HEK293 (cell line): ENCODE measurements around the gene CT45A1.

ENCODE experiments used
- CTCF ChIA-PET: fragments of 350-600 bp; formaldehyde crosslinking; extraction: SDS; loops from one replicate; lab custom pipeline; 2021; ENCODE audit warnings: antibody characterized with exemption; lab: Yijun Ruan, JAX
- POLR2A ChIA-PET: fragments of 300-600 bp; formaldehyde crosslinking; extraction: SDS; loops from one replicate; lab custom pipeline; 2020; ENCODE audit warnings: antibody characterized with exemption, inconsistent platforms; lab: Yijun Ruan, JAX
- H3K27ac ChIP-seq: fragments of 200-500 bp; sonication (Bioruptor generic); 2 replicates; pipeline ENCODE4 v1.5.1; 2014; ENCODE audit warnings: low read depth, low read length, control low read depth, inconsistent platforms; ENCODE audit errors: extremely low read depth
- H3K36me3 ChIP-seq, 2 experiments: fragments of 200-500 bp in 1 of 2; sonication (Bioruptor generic) in 1 of 2; 1 replicate in 1 of 2; 2 replicates in 1 of 2; pipeline ENCODE4 v1.5.1; 2014 to 2017; ENCODE audit warnings: inconsistent platforms in 2 of 2, low read length in 2 of 2; ENCODE audit not compliant: control insufficient read depth in 2 of 2, insufficient read depth in 1 of 2
- H3K4me1 ChIP-seq: fragments of 200-500 bp; sonication (Bioruptor generic); 2 replicates; pipeline ENCODE4 v1.5.1; 2014; ENCODE audit warnings: mild to moderate bottlenecking, low read length, inconsistent platforms; ENCODE audit not compliant: control insufficient read depth, insufficient read depth
- H3K4me3 ChIP-seq: 2 replicates; pipeline ENCODE4 v1.5.1; 2011; ENCODE audit warnings: low read depth, mild to moderate bottlenecking, control low read depth, low read length, moderate library complexity
- H3K9me3 ChIP-seq: fragments of 200-500 bp; sonication (Bioruptor generic); 2 replicates; pipeline ENCODE4 v1.5.1; 2014; ENCODE audit warnings: low read depth, low read length, inconsistent platforms; ENCODE audit not compliant: control insufficient read depth, insufficient read depth
- EGR2 ChIP-seq: fragments of 450-650 bp; formaldehyde crosslinking; IDR thresholded peaks from 2 replicates; pipeline ENCODE4 v1.5.1; 2016; ENCODE audit warnings: low read depth, missing biosample characterization, missing genetic modification characterization
- GFI1B ChIP-seq: fragments of 450-650 bp; formaldehyde crosslinking; IDR thresholded peaks from 2 replicates; pipeline ENCODE4 v1.5.1; 2016; ENCODE audit warnings: missing biosample characterization, missing genetic modification characterization
- HOXA7 ChIP-seq: sonication (generic); formaldehyde crosslinking; IDR thresholded peaks from 2 replicates; pipeline ENCODE4 v1.8.1; 2022; ENCODE audit warnings: missing genetic modification reagents, borderline replicate concordance
- KLF7 ChIP-seq: fragments of 450-650 bp; formaldehyde crosslinking; IDR thresholded peaks from 2 replicates; pipeline ENCODE4 v1.5.1; 2016; ENCODE audit warnings: missing biosample characterization, missing genetic modification characterization, borderline replicate concordance
- ZBTB17 ChIP-seq: fragments of 450-650 bp; formaldehyde crosslinking; IDR thresholded peaks from 2 replicates; pipeline ENCODE4 v1.5.1; 2016; ENCODE audit warnings: missing biosample characterization, missing genetic modification characterization
- ZFP37 ChIP-seq: fragments of 450-650 bp; formaldehyde crosslinking; IDR thresholded peaks from 2 replicates; pipeline ENCODE4 v1.5.1; 2016; ENCODE audit warnings: missing biosample characterization, missing genetic modification characterization
- ZIC2 ChIP-seq: fragments of 450-650 bp; formaldehyde crosslinking; IDR thresholded peaks from 2 replicates; pipeline ENCODE4 v1.5.1; 2016; ENCODE audit warnings: missing biosample characterization, missing genetic modification characterization
- ZNF148 ChIP-seq: fragments of 450-650 bp; formaldehyde crosslinking; IDR thresholded peaks from 2 replicates; pipeline ENCODE4 v1.5.0; 2017; ENCODE audit warnings: missing biosample characterization, missing genetic modification characterization, borderline replicate concordance
- ZNF214 ChIP-seq: fragments of 450-650 bp; formaldehyde crosslinking; IDR thresholded peaks from 2 replicates; pipeline ENCODE4 v1.5.1; 2017; ENCODE audit warnings: missing biosample characterization, mild to moderate bottlenecking, missing genetic modification characterization, borderline replicate concordance
- ZNF239 ChIP-seq: fragments of 450-650 bp; formaldehyde crosslinking; IDR thresholded peaks from 2 replicates; pipeline ENCODE4 v1.5.1; 2016; ENCODE audit warnings: missing biosample characterization, missing genetic modification characterization
- ZNF398 ChIP-seq: fragments of 450-650 bp; formaldehyde crosslinking; IDR thresholded peaks from 2 replicates; pipeline ENCODE4 v1.5.1; 2017; ENCODE audit warnings: missing biosample characterization, missing genetic modification characterization
- ZNF610 ChIP-seq: fragments of 450-650 bp; formaldehyde crosslinking; IDR thresholded peaks from 2 replicates; pipeline ENCODE4 v1.5.1; 2016; ENCODE audit warnings: missing biosample characterization, missing genetic modification characterization, borderline replicate concordance
- ZNF621 ChIP-seq: fragments of 450-650 bp; formaldehyde crosslinking; IDR thresholded peaks from 2 replicates; pipeline ENCODE4 v1.5.1; 2017; ENCODE audit warnings: missing biosample characterization, missing genetic modification characterization
- ZNF747 ChIP-seq: fragments of 450-650 bp; formaldehyde crosslinking; IDR thresholded peaks from 2 replicates; pipeline ENCODE4 v1.5.1; 2016; ENCODE audit warnings: missing biosample characterization, missing genetic modification characterization
- ZSCAN30 ChIP-seq: fragments of 450-650 bp; IDR thresholded peaks from 2 replicates; pipeline ENCODE4 v1.5.1; 2018; ENCODE audit warnings: missing biosample characterization, mild to moderate bottlenecking, missing genetic modification characterization, moderate library complexity
- ZSCAN5A ChIP-seq: fragments of 450-650 bp; formaldehyde crosslinking; IDR thresholded peaks from 2 replicates; pipeline ENCODE4 v1.5.1; 2016; ENCODE audit warnings: missing biosample characterization, missing genetic modification characterization
- TF ChIP-seq, protein P1 (sequence below): fragments of 450-650 bp; formaldehyde crosslinking; IDR thresholded peaks from 2 replicates; pipeline ENCODE4 v1.5.1; 2016; ENCODE audit warnings: missing biosample characterization, missing genetic modification characterization
- TF ChIP-seq, protein P2 (sequence below): fragments of 450-650 bp; formaldehyde crosslinking; IDR thresholded peaks from 2 replicates; pipeline ENCODE4 v1.5.1; 2016; ENCODE audit warnings: missing biosample characterization, missing genetic modification characterization

CT45A1 gene

GRCh38 chrX:135698924-135699323 lies 14.5 kb upstream of the CT45A1 start:
- H3K4me3 ChIP-seq, result no peak overlapping the region
- H3K9me3 ChIP-seq, result no peaks in the 10 kb centered on the region
- TF ChIP-seq EGR2 (no peak), ZNF148 (tag by site-specific recombination) (no peak), ZNF398 (tag by site-specific recombination) (no peak), ZNF747 (no peak), GFI1B (tag by site-specific recombination) (no peak), ZNF214 (tag by site-specific recombination) (no peak), ZSCAN5A (tag by site-specific recombination) (no peak), ZFP37 (no peak), ZNF239 (no peak), ZNF610 (tag by site-specific recombination) (no peak), ZIC2 (tag by site-specific recombination) (no peak), ZBTB17 (no peak), KLF7 (no peak), ZNF621 (no peak), HOXA7 (CRISPR knock-in tag) (no peak), ZSCAN30 (tag by site-specific recombination) (no peak)
- TF ChIP-seq, protein P1, sequence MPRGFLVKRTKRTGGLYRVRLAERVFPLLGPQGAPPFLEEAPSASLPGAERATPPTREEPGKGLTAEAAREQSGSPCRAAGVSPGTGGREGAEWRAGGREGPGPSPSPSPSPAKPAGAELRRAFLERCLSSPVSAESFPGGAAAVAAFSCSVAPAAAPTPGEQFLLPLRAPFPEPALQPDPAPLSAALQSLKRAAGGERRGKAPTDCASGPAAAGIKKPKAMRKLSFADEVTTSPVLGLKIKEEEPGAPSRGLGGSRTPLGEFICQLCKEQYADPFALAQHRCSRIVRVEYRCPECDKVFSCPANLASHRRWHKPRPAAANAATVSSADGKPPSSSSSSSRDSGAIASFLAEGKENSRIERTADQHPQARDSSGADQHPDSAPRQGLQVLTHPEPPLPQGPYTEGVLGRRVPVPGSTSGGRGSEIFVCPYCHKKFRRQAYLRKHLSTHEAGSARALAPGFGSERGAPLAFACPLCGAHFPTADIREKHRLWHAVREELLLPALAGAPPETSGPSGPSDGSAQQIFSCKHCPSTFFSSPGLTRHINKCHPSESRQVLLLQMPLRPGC (tag by site-specific recombination), result no peak
- TF ChIP-seq, protein P2, sequence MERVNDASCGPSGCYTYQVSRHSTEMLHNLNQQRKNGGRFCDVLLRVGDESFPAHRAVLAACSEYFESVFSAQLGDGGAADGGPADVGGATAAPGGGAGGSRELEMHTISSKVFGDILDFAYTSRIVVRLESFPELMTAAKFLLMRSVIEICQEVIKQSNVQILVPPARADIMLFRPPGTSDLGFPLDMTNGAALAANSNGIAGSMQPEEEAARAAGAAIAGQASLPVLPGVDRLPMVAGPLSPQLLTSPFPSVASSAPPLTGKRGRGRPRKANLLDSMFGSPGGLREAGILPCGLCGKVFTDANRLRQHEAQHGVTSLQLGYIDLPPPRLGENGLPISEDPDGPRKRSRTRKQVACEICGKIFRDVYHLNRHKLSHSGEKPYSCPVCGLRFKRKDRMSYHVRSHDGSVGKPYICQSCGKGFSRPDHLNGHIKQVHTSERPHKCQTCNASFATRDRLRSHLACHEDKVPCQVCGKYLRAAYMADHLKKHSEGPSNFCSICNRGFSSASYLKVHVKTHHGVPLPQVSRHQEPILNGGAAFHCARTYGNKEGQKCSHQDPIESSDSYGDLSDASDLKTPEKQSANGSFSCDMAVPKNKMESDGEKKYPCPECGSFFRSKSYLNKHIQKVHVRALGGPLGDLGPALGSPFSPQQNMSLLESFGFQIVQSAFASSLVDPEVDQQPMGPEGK (tag by site-specific recombination), result no peak
- CTCF ChIA-PET, result interaction anchor here (1.0 kb wide), 1 partner anchor 71 kb away, joined by 3 read pairs; no protein-coding TSS in a partner anchor
- H3K36me3 ChIP-seq, result no peaks in the 10 kb centered on the region
- POLR2A ChIA-PET, result no interaction called here
- H3K27ac ChIP-seq, result no peak overlapping the region
- H3K4me1 ChIP-seq, result no peaks in the 10 kb centered on the region
